ENCODE measurements around the gene INSIG2. TPM values are rescaled to one million over a fixed set of nuclear protein-coding genes. Genes with fewer than 3 reads are reported as not detected.

INSIG2 gene
- total RNA-seq, 1 donor from 2014 or later: 16.8 TPM

- no peak for DNase-seq
- Mint-ChIP-seq H3K27me3 (no peaks in the 10 kb centered on the region), H3K36me3 (ENCODE audit: low read depth) (peaks cover 72% of the 10 kb centered on the region), H3K4me1 (peaks cover 9% of the 10 kb centered on the region), H3K9me3 (no peaks in the 10 kb centered on the region), H3K4me3 (no peak overlapping the region), H3K27ac (no peak overlapping the region)
- no peak for ATAC-seq (ENCODE audit: low read depth)
- intact Hi-C loops (cut with micrococcal nuclease): no loop called here
- TF ChIP-seq CTCF (IDR thresholded peaks at IDR 0.05): no peak
- ChIA-PET POLR2A (no interaction called here), CTCF (no interaction called here)
Observed at GRCh38 chr2:118106926-118107325, 18.7 kb downstream of the INSIG2 start.

DNA sequence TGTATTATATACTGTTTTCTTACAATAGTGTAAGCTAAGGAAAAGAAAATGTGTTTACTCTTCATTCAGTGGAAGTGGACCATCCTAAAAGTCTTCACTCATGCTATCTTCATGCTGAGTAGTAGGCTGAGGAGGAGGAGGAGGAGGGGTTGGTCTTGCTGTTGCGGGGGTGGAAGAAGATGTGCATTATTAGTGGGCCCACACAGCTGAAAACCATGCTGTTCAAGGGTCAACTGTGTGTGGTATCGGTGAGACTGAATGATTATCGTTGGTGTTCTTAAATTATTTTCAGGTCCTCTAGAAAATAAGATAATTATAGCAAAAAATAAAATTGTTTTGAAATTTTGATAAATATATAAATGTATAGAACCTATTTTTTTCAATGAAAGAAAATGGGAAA lies 22.0 kb downstream of the INSIG2 start:
- ChIA-PET CTCF (no interaction called here), POLR2A (no interaction called here)
- Mint-ChIP-seq H3K36me3 (ENCODE audit: low read depth) (peaks cover 56% of the 10 kb centered on the region), H3K9me3 (no peaks in the 10 kb centered on the region), H3K4me3 (no peak overlapping the region), H3K27ac (no peak overlapping the region), H3K27me3 (no peaks in the 10 kb centered on the region), H3K4me1 (peaks cover 4% of the 10 kb centered on the region)
- no peak for ATAC-seq (ENCODE audit: low read depth)
- no peak for DNase-seq
- TF ChIP-seq CTCF (IDR thresholded peaks at IDR 0.05): no peak
- intact Hi-C loops (cut with micrococcal nuclease): no loop called here

- Mint-ChIP-seq H3K9me3 (no peaks in the 10 kb centered on the region), H3K4me3 (no peak overlapping the region), H3K27me3 (no peaks in the 10 kb centered on the region), H3K4me1 (peaks cover 4% of the 10 kb centered on the region), H3K36me3 (ENCODE audit: low read depth) (peaks cover 49% of the 10 kb centered on the region), H3K27ac (no peak overlapping the region)
- CTCF ChIA-PET: no interaction called here
- no peak for TF ChIP-seq CTCF (IDR thresholded peaks at IDR 0.05)
- POLR2A ChIA-PET: interaction anchor here (0.5 kb wide), 1 partner anchor 75 kb away, joined by 6 read pairs; no protein-coding TSS in a partner anchor
- DNase-seq: no peak
- intact Hi-C loops (cut with micrococcal nuclease): no loop called here
- no peak for ATAC-seq (ENCODE audit: low read depth)
Observed at GRCh38 chr2:118110991-118111390, 22.7 kb downstream of the INSIG2 start.

DNA sequence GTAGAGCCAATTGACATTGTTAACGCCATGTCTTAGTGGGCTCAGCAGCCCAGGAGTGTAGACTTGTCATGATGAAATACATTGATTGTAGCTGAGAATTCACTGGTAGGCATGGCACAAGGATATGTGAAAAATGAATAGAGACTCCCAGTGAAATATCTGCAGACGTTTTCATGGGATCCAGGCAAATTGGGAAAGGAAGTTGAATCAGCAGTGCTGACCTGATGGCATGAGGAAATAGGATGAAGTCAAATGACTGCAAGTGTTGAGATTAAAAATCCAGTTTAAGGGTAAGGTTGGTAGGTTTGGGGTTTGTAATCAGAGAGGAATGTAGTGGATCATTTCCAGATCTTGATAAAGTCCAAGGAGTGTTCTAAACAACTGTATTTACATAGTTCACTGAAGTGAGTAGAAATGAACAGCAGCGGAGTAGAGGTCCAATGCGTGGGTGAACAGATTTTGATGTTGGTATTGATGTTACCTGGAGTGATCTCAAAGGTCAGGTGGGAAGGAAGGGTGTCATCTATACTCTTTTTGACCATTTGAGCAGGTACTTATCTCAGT lies 24.6 kb downstream of the INSIG2 start:
- CTCF ChIA-PET: interaction anchor here (0.8 kb wide), 1 partner anchor 123 kb away, joined by 3 read pairs; no protein-coding TSS in a partner anchor

DNA sequence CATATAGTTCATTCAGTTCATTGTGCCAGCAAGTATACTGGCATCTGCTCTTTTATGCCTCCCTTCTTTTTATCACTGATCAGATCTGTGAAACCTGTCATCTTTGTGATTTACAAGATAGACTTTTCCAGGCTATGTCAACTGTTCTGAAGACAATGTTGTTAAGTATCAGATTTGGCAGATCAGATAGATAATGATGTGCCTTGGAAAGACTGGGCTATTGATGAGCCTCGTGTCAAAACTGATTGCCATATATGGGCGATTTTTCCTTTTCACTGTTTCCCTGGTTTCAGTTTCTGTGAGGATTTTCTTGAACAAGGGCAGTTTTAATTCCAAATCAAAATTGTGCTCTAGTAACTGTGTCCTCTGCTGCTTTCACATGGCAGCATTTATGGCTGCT lies 26.6 kb downstream of the INSIG2 start:
- Mint-ChIP-seq H3K36me3 (ENCODE audit: low read depth) (peaks cover 18% of the 10 kb centered on the region), H3K4me3 (no peak overlapping the region), H3K4me1 (peaks cover 4% of the 10 kb centered on the region), H3K27me3 (no peaks in the 10 kb centered on the region), H3K27ac (no peak overlapping the region), H3K9me3 (no peaks in the 10 kb centered on the region)
- intact Hi-C loops (cut with micrococcal nuclease): no loop called here
- TF ChIP-seq CTCF (IDR thresholded peaks at IDR 0.05): no peak
- DNase-seq (no peak), ATAC-seq (ENCODE audit: low read depth) (no peak)
- CTCF ChIA-PET: no interaction called here
- POLR2A ChIA-PET: no interaction called here

More for the DNA sequence above, 24.6 kb downstream of the INSIG2 start:
- POLR2A ChIA-PET: no interaction called here
- ATAC-seq (ENCODE audit: low read depth) (no peak), DNase-seq (no peak)
- intact Hi-C loops (cut with micrococcal nuclease): no loop called here
- Mint-ChIP-seq H3K36me3 (ENCODE audit: low read depth) (peaks cover 32% of the 10 kb centered on the region), H3K27me3 (no peaks in the 10 kb centered on the region), H3K27ac (no peak overlapping the region), H3K9me3 (no peaks in the 10 kb centered on the region), H3K4me1 (peaks cover 4% of the 10 kb centered on the region), H3K4me3 (no peak overlapping the region)
- TF ChIP-seq CTCF (IDR thresholded peaks at IDR 0.05): no peak
